AG08396 (cell line): ENCODE data around the gene CBS.
"Not testable (repeated sequence)": the region's sequence is repeated elsewhere in the genome, so short reads cannot be mapped to it uniquely, and the experiment has no call there.

Source experiments
- DNase-seq: peaks from one replicate; pipeline ENCODE4 v3.0.0; 2012; ENCODE audit warnings: low spot score, mixed read lengths

Gene CBS

GRCh38 chr21:43075170-43076022 lies at the start of gene CBS:
TSS of gene CBS (minus strand) at chr21:43075835. CDS start at chr21:43072193, 3,642 bp downstream.
- not testable (repeated sequence) for DNase-seq

GRCh38 chr21:43115956-43116355 lies 40.3 kb upstream of the CBS start:
- DNase-seq = not testable (repeated sequence)

- DNase-seq = not testable (repeated sequence)
Observed at GRCh38 chr21:43114483-43114882, 38.8 kb upstream of the CBS start.

- DNase-seq = not testable (repeated sequence)
Observed at GRCh38 chr21:43109006-43109405, 33.4 kb upstream of the CBS start.

- DNase-seq = not testable (repeated sequence)
Observed at GRCh38 chr21:43108177-43108576, 32.5 kb upstream of the CBS start.

GRCh38 chr21:43107794-43108137 lies 32.1 kb upstream of the CBS start:
- not testable (repeated sequence) for DNase-seq

- peak; percentile 4 for DNase-seq
Observed at GRCh38 chr21:43106965-43107793, 31.5 kb upstream of the CBS start, which contains the start of gene U2AF1. TSS of gene U2AF1 (minus strand) at chr21:43107570. CDS start at chr21:43107494, 76 bp downstream.

- DNase-seq = not testable (repeated sequence)
Observed at GRCh38 chr21:43104642-43105041, 29.0 kb upstream of the CBS start.

- DNase-seq = not testable (repeated sequence)
Observed at GRCh38 chr21:43102281-43102680, 26.6 kb upstream of the CBS start.

- DNase-seq = not testable (repeated sequence)
Observed at GRCh38 chr21:43101676-43102075, 26.0 kb upstream of the CBS start.

GRCh38 chr21:43101000-43101399 lies 25.4 kb upstream of the CBS start:
- not testable (repeated sequence) for DNase-seq

GRCh38 chr21:43091979-43092614 lies 16.5 kb upstream of the CBS start:
- DNase-seq = not testable (repeated sequence)

- not testable (repeated sequence) for DNase-seq
Observed at GRCh38 chr21:43090947-43091346, 15.3 kb upstream of the CBS start.

- not testable (repeated sequence) for DNase-seq
Observed at GRCh38 chr21:43089463-43089862, 13.8 kb upstream of the CBS start.

GRCh38 chr21:43082587-43083300 lies 7.1 kb upstream of the CBS start:
- DNase-seq = not testable (repeated sequence)

GRCh38 chr21:43076643-43077042 lies 1.0 kb upstream of the CBS start:
- not testable (repeated sequence) for DNase-seq

GRCh38 chr21:43076023-43076637 lies 495 bp upstream of the CBS start:
- not testable (repeated sequence) for DNase-seq

GRCh38 chr21:43074401-43075169 lies 1.1 kb downstream of the CBS start:
- DNase-seq = not testable (repeated sequence)

GRCh38 chr21:43072742-43073141 lies 2.9 kb downstream of the CBS start:
- DNase-seq = not testable (repeated sequence)

- not testable (repeated sequence) for DNase-seq
Observed at GRCh38 chr21:43069682-43070081, 6.0 kb downstream of the CBS start.
